GM06990 (cell line): ENCODE data around the gene MKRN3.

Experiments used
- DNase-seq: peaks from one replicate; pipeline ENCODE4 v3.0.0-alpha.2; 2011; ENCODE audit not compliant: insufficient read length; ENCODE audit errors: extremely low read depth
- H3K27me3 ChIP-seq: replicated peaks from 2 replicates; pipeline ENCODE4 v1.6.0; 2011; ENCODE audit warnings: low read length; ENCODE audit not compliant: control insufficient read depth, insufficient read depth
- H3K36me3 ChIP-seq: 2 replicates; pipeline ENCODE4 v1.5.1; 2011; ENCODE audit warnings: low read length; ENCODE audit not compliant: control insufficient read depth, insufficient read depth
- H3K4me3 ChIP-seq: replicated peaks from 2 replicates; pipeline ENCODE4 v1.5.1; 2011; ENCODE audit warnings: low read depth, mild to moderate bottlenecking, control low read depth, low read length
- TF ChIP-seq, protein P1 (sequence below): IDR thresholded peaks from 2 replicates; pipeline ENCODE4 v1.5.1; 2011; ENCODE audit warnings: low read length, control low read depth, mild to moderate bottlenecking, inconsistent platforms; ENCODE audit not compliant: insufficient read depth, poor library complexity, severe bottlenecking

MKRN3 gene

DNA sequence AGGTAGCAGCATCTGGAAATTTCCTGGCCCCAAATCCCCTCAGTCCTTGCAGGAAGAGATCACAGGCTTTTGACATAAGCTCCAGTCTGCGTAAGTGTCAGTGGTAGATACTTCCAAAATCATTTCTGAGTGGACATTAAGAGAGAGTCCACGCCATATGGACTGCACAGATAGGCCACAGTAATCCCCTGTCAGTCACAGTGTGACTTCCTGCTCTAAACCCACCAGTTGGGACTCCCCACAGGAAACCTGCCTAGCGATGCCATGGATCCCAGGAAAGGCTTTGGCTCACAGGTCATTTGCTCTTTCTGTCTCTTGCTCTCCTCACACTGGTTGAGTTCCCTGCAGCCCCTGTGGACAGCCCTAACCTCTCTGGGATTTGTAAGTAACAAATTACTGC, 28.8 kb upstream of the MKRN3 start:
- Histone ChIP-seq H3K4me3 (no peak overlapping the region), H3K36me3 (no peaks in the 10 kb centered on the region), H3K27me3 (no peaks in the 10 kb centered on the region)
- DNase-seq, result no peak
- TF ChIP-seq, protein P1, sequence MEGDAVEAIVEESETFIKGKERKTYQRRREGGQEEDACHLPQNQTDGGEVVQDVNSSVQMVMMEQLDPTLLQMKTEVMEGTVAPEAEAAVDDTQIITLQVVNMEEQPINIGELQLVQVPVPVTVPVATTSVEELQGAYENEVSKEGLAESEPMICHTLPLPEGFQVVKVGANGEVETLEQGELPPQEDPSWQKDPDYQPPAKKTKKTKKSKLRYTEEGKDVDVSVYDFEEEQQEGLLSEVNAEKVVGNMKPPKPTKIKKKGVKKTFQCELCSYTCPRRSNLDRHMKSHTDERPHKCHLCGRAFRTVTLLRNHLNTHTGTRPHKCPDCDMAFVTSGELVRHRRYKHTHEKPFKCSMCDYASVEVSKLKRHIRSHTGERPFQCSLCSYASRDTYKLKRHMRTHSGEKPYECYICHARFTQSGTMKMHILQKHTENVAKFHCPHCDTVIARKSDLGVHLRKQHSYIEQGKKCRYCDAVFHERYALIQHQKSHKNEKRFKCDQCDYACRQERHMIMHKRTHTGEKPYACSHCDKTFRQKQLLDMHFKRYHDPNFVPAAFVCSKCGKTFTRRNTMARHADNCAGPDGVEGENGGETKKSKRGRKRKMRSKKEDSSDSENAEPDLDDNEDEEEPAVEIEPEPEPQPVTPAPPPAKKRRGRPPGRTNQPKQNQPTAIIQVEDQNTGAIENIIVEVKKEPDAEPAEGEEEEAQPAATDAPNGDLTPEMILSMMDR, result no peak

GRCh38 chr15:23538648-23539047, 26.8 kb upstream of the MKRN3 start:
- Histone ChIP-seq H3K27me3 (no peaks in the 10 kb centered on the region), H3K36me3 (no peaks in the 10 kb centered on the region), H3K4me3 (no peak overlapping the region)
- DNase-seq, result no peak
- TF ChIP-seq, protein P1, result no peak

GRCh38 chr15:23539892-23540291, 25.6 kb upstream of the MKRN3 start:
- no peak for DNase-seq
- TF ChIP-seq, protein P1, result no peak
- Histone ChIP-seq H3K4me3 (no peak overlapping the region), H3K36me3 (no peaks in the 10 kb centered on the region), H3K27me3 (no peaks in the 10 kb centered on the region)

DNA sequence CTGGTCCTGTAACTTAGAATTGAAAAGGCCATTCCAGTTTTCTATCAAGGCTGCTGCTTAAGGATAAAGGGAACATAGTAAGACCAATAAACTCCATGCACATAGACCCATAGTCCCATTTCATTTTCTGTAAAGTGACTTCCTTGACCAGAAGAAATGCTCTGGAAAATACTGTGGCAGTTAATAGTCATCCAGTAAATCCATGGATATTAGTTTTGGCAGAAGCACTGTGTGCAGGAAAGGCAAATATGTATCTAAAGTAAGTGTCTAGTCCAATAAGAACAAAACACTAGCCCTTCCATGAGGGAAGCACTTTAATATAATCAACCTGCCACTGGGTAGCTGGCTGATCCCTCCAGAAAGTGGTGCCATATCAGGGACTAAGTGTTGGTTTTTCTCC, 19.3 kb upstream of the MKRN3 start:
- H3K4me3 ChIP-seq, result no peak overlapping the region
- TF ChIP-seq, protein P1, result no peak
- no peak for DNase-seq

GRCh38 chr15:23548071-23548470, 17.4 kb upstream of the MKRN3 start:
- TF ChIP-seq, protein P1, result no peak
- DNase-seq, result no peak
- H3K27me3 ChIP-seq, result no peaks in the 10 kb centered on the region
- no peaks in the 10 kb centered on the region for H3K36me3 ChIP-seq
- no peak overlapping the region for H3K4me3 ChIP-seq

More for the DNA sequence above, 19.3 kb upstream of the MKRN3 start:
- H3K36me3 ChIP-seq, result no peaks in the 10 kb centered on the region
- no peaks in the 10 kb centered on the region for H3K27me3 ChIP-seq

- H3K4me3 ChIP-seq, result no peak overlapping the region
- H3K36me3 ChIP-seq, result no peaks in the 10 kb centered on the region
- DNase-seq, result no peak
- TF ChIP-seq, protein P1, result no peak
- no peaks in the 10 kb centered on the region for H3K27me3 ChIP-seq
These were observed 3.6 kb upstream of the MKRN3 start for GRCh38 chr15:23561914-23562313.
